Heart right ventricle (tissue), 16 donors: ENCODE measurements around the gene CCDC15. TPM values are rescaled to one million over a fixed set of nuclear protein-coding genes. Genes with fewer than 3 reads are reported as not detected.

ENCODE experiments used
- ATAC-seq, 8 donors: fragments of 200-7000 bp; cut with Tn5 transposase; one replicate each; pipeline ENCODE4 v1.9.1; 2020; ENCODE audit warnings: mild to moderate bottlenecking in 8 of 8, moderate library complexity in 8 of 8, moderate number of reproducible peaks in 1 of 8
- DNase-seq, 2 donors: peaks; one replicate each; pipeline ENCODE4 v3.0.0-alpha.2; 2020
- H3K27ac ChIP-seq, 10 donors: fragments of 200-600 bp; sonication (generic) in 2 of 10; one replicate each; pipeline versions ENCODE4 v1.5.0 to v1.8.0; 2020 to 2022; ENCODE audit warnings: mild to moderate bottlenecking in 3 of 10
- H3K27me3 ChIP-seq, 7 donors: fragments of 200-600 bp; one replicate each; pipeline ENCODE4 v1.8.0; 2021 to 2022; ENCODE audit warnings: mild to moderate bottlenecking in 2 of 7
- H3K36me3 ChIP-seq, 9 donors: fragments of 200-600 bp; sonication (generic) in 1 of 9; one replicate each; pipeline versions ENCODE4 v1.5.0 to v1.8.0; 2020 to 2022; ENCODE audit warnings: mild to moderate bottlenecking in 2 of 9
- H3K4me1 ChIP-seq, 9 donors: fragments of 200-600 bp; sonication (generic) in 1 of 9; one replicate each; pipeline versions ENCODE4 v1.5.0 to v1.8.0; 2020 to 2022; ENCODE audit warnings: mild to moderate bottlenecking in 4 of 9
- H3K4me3 ChIP-seq, 10 donors: fragments of 200-600 bp; sonication (generic) in 2 of 10; one replicate each; pipeline versions ENCODE4 v1.5.0 to v1.8.0; 2020 to 2022; ENCODE audit warnings: mild to moderate bottlenecking in 7 of 10, moderate library complexity in 2 of 10
- H3K9me3 ChIP-seq, 11 donors: fragments of 200-600 bp in 10 of 11; sonication (generic) in 2 of 11; one replicate each; pipeline versions ENCODE4 v1.5.0 to v1.8.0; 2013 to 2022; ENCODE audit warnings: mild to moderate bottlenecking in 2 of 11, control low read depth in 1 of 11, moderate library complexity in 1 of 11
- CTCF ChIP-seq, 9 donors: fragments of 200-600 bp; sonication (generic) in 2 of 9; IDR thresholded peaks; one replicate each; pipeline versions ENCODE4 v1.5.0 to v1.8.0; 2021 to 2022; ENCODE audit warnings: antibody characterized with exemption in 9 of 9, mild to moderate bottlenecking in 5 of 9, moderate library complexity in 1 of 9
- WGBS, 2 donors: extraction: QIAGEN DNeasy Blood & Tissue Kit; methylation state at CpG; one replicate each; pipeline ENCODE4 v1.1.7; 2013; ENCODE audit warnings: inconsistent platforms in 1 of 2; 5-methylcytosine and 5-hydroxymethylcytosine counted together
- intact Hi-C, 10 donors: fragments of 100-400 bp; cut with DNase I; formaldehyde crosslinking; loops; one replicate each; pipeline versions ENCODE4 v1.11.1 to v1.14.2; 2022
- polyA plus RNA-seq, 2 donors: library from polyadenylated mRNA; stranded (reverse); fragments of 200-250 nt; gene quantifications; one replicate each; pipeline ENCODE4 v1.2.3, GENCODE V29; 2013
- total RNA-seq, 10 donors: library from RNA; stranded (reverse); fragmentation: NEBNext Ultra II Directional in 3 of 10; extraction: Animal tissue kit (Norgen Biotek cat#: 25700) in 3 of 10; gene quantifications; one replicate each; pipeline versions ENCODE4 v1.2.1 to v1.2.4, GENCODE V29; 2021 to 2023
- donor health status: Arrhythmogenic right ventricular cardiomyopathy.
- donor health status: ischemic (EF 13 %, LVEDD 7.1; RV severe dilation, severe dysfunction).
- donor health status: healthy with polysubstance abuse.
- donor health status: DM: no; HTN: yes; CAD: no.
- donor health status: DM: no; HTN: no; CAD: no.
- donor health status: ischemic (EF 25% LVEDD 6.9; RV normal size, moderate dysfunction).
- donor health status: ischemic (EF 25% LVEDD 5.7; RV mildly dilated, moderate dysfunction).
- donor health status: healthy.
- donor health status: DM: yes; HTN: yes; CAD: no.
- donor health status: Ischemic cardiomyopathy.
- donor health status: ischemic (EF 35%, LVEDD 5.7; RV mildly dilated, moderate dysfunction).
- donor health status: nonischemic (EF 11% LVEDD 7.7; RV severe dilation, severe dysfunction).
- donor health status: DM: yes; HTN: yes; CAD: no.
- donor health status: PGD.
- donor health status: ischemic (EF 29% LVEDD 5.4; RV normal size, mild dysfunction).
- donor health status: nonischemic (EF 23%, LVEDD 6.1; RV moderate dilation, normal function).

CCDC15 gene
- total and polyA plus RNA-seq, 12 donors = 0.07 to 0.83 (median 0.20) TPM

GRCh38 chr11:124917115-124917637 is 36.8 kb upstream of the CCDC15 start:
- H3K4me3 ChIP-seq = no peak overlapping the region
- DNase-seq (no peak), ATAC-seq (no peak)
- intact Hi-C loops = loop anchor here in 1 of 10 donors (5.0 kb wide), 1 partner anchor 40 kb away; no protein-coding TSS in a partner anchor
- TF ChIP-seq CTCF (IDR thresholded peaks at IDR 0.05) = no peak
- H3K27ac ChIP-seq = no peak overlapping the region
- H3K4me1 ChIP-seq = peaks cover 0 to 18% (median 12%) of the 10 kb centered on the region in 9 donors
- peaks cover 0 to 12% (median 0%) of the 10 kb centered on the region in 7 donors for H3K27me3 ChIP-seq
- H3K36me3 ChIP-seq = no peaks in the 10 kb centered on the region
- 62 to 82% methylated on average over 6 of the region's 6 CpGs for WGBS, 2 donors
- peaks cover 0 to 6% (median 0%) of the 10 kb centered on the region in 11 donors for H3K9me3 ChIP-seq

DNA sequence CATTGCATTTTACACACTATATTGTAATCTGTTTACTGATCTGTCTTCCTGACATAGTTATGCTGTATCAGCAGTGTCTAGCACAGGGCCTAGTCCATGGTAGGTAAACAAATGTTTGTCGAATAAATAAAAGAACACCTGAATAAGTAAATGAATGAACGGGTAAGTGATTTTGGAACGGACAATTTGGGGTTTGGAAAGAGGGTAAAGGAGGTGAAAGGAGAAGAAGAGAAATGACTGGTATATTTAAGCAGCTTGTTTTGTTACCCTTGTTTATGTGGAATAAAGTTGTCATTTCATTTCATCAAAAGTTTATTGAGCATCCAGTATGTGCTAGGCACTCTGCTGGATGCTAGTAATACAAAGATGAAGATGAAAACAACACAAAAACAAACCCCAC is 35.1 kb upstream of the CCDC15 start, which contains the start of gene HEPN1:
TSS of gene HEPN1 (plus strand) at position 301 of the 400 bp plus-strand sequence.
- Histone ChIP-seq H3K9me3 (no peaks in the 10 kb centered on the region), H3K27ac (peak within 1 kb of the TSS in 3 of 10 donors; percentile 82 to 89 (median 87)), H3K4me3 (no peak within 1 kb of the TSS), H3K27me3 (peaks cover 0 to 12% (median 0%) of the 10 kb centered on the region in 7 donors), H3K36me3 (no peaks in the 10 kb centered on the region), H3K4me1 (peaks cover 0 to 18% (median 12%) of the 10 kb centered on the region in 9 donors)
- ATAC-seq (no peak), DNase-seq (no peak)
- 96 to 99% methylated on average over 3 of the region's 3 CpGs for WGBS, 2 donors
- intact Hi-C loops = loop anchor here in 1 of 10 donors (5.0 kb wide), 1 partner anchor 42 kb away; no protein-coding TSS in a partner anchor
- TF ChIP-seq CTCF (IDR thresholded peaks at IDR 0.05) = no peak

- TF ChIP-seq CTCF (IDR thresholded peaks at IDR 0.05) = no peak
- H3K27ac ChIP-seq = peak overlapping the region in 3 of 10 donors; percentile 82 to 89 (median 87)
- H3K4me1 ChIP-seq = peaks cover 0 to 18% (median 12%) of the 10 kb centered on the region in 9 donors
- H3K4me3 ChIP-seq = no peak overlapping the region
- no peaks in the 10 kb centered on the region for H3K36me3 ChIP-seq
- intact Hi-C loops = loop anchor here in 4 of 10 donors (2.0 to 10.0 kb wide), 4 partner anchors 21 to 45 kb away; no protein-coding TSS in a partner anchor
- peaks cover 0 to 12% (median 0%) of the 10 kb centered on the region in 7 donors for H3K27me3 ChIP-seq
- H3K9me3 ChIP-seq = no peaks in the 10 kb centered on the region
- ATAC-seq (no peak), DNase-seq (no peak)
- WGBS, 2 donors = 100% methylated on average over 2 of the region's 2 CpGs
Observed at GRCh38 chr11:124919898-124920297, 34.1 kb upstream of the CCDC15 start.

GRCh38 chr11:124920356-124920755 is 33.6 kb upstream of the CCDC15 start:
- Histone ChIP-seq H3K36me3 (no peaks in the 10 kb centered on the region), H3K27me3 (peaks cover 0 to 12% (median 0%) of the 10 kb centered on the region in 7 donors), H3K27ac (peak overlapping the region in 8 of 10 donors; percentile 61 to 90 (median 82)), H3K4me1 (peaks cover 0 to 18% (median 12%) of the 10 kb centered on the region in 9 donors), H3K9me3 (no peaks in the 10 kb centered on the region), H3K4me3 (peak overlapping the region in 8 of 10 donors; percentile 34 to 59 (median 53))
- intact Hi-C loops = loop anchor here in 3 of 10 donors (2.0 to 10.0 kb wide), 3 partner anchors 22 to 46 kb away; no protein-coding TSS in a partner anchor
- TF ChIP-seq CTCF (IDR thresholded peaks at IDR 0.05) = no peak
- whole genome bisulfite sequencing, 2 donors = 87% methylated on average over 5 of the region's 5 CpGs
- no peak for DNase-seq
- ATAC-seq = peak in 1 of 8 donors; percentile 8
